GM12878 (cell line): Measurements from ENCODE around the gene NPLOC4. TPM values are rescaled to one million over a fixed set of nuclear protein-coding genes. Genes with fewer than 3 reads are reported as not detected.

Experiments used
- ATAC-seq: fragments of 200-7000 bp; cut with Tn5 transposase; 3 replicates; pipeline ENCODE4 v1.9.1; 2020; ENCODE audit warnings: mild to moderate bottlenecking, moderate library complexity
- BruUV-seq: library from RNA; stranded (reverse); fragments of 400-500 nt; replicated peaks from 2 replicates; lab custom pipeline; 2021; lab: Mats Ljungman, UMichigan
- CTCF ChIA-PET: fragments of 300-600 bp; sonication (Branson Sonifier 250); formaldehyde crosslinking; extraction: SDS; loops from one replicate; lab custom pipeline; 2021; ENCODE audit warnings: inconsistent platforms; lab: Yijun Ruan, JAX
- POLR2A ChIA-PET: fragments of 350-600 bp; formaldehyde crosslinking; extraction: SDS; loops from one replicate; lab custom pipeline; 2021; ENCODE audit warnings: inconsistent platforms; lab: Charles Lee
- RAD21 ChIA-PET: fragments of 300-600 bp; sonication (Branson Sonifier 250); formaldehyde crosslinking; loops from one replicate; lab custom pipeline; 2023; ENCODE audit warnings: antibody characterized with exemption; ENCODE audit not compliant: unreplicated experiment; lab: Charles Lee
- SMC1A ChIA-PET: fragments of 300-600 bp; sonication (Branson Sonifier 250); formaldehyde crosslinking; loops from one replicate; lab custom pipeline; 2023; ENCODE audit not compliant: unreplicated experiment, uncharacterized antibody; lab: Charles Lee
- DNase-seq: peaks from one replicate; pipeline ENCODE4 v3.0.0-alpha.2; 2011; ENCODE audit warnings: low read depth, low spot score
- FAIRE-seq: peaks from 3 replicates; lab custom pipeline; 2011; peaks lifted over from hg19 to GRCh38; lab: Jason Lieb, UNC
- H2AFZ ChIP-seq: 2 replicates; pipeline ENCODE4 v1.6.0; 2011; ENCODE audit warnings: low read depth, low read length, control low read depth; ENCODE audit not compliant: control insufficient read depth
- H3K27ac ChIP-seq: 2 replicates; pipeline ENCODE4 v1.5.1; 2011; ENCODE audit warnings: control low read depth; ENCODE audit not compliant: control insufficient read depth, insufficient read depth
- H3K27me3 ChIP-seq, 2 experiments: replicated peaks in 1 of 2; 2 replicates each; pipeline versions ENCODE4 v1.6.0 to v1.6.1; 2011; ENCODE audit warnings: low read length in 1 of 2; ENCODE audit not compliant: control insufficient read depth in 2 of 2, insufficient read depth in 2 of 2
- H3K36me3 ChIP-seq, 2 experiments: 2 replicates each; pipeline ENCODE4 v1.5.1; 2011; ENCODE audit warnings: low read length in 1 of 2; ENCODE audit not compliant: control insufficient read depth in 2 of 2, insufficient read depth in 2 of 2
- H3K4me1 ChIP-seq: 2 replicates; pipeline ENCODE4 v1.6.1; 2011; ENCODE audit warnings: mild to moderate bottlenecking, low read length, moderate library complexity, mixed read lengths; ENCODE audit not compliant: control insufficient read depth, insufficient read depth
- H3K4me2 ChIP-seq: 2 replicates; pipeline ENCODE4 v1.6.0; 2011; ENCODE audit warnings: control low read depth; ENCODE audit not compliant: control insufficient read depth, insufficient read depth
- H3K4me3 ChIP-seq: fragments of 200-600 bp; sonication (generic); 2 replicates; pipeline ENCODE4 v1.5.1; 2016
- H3K79me2 ChIP-seq: 2 replicates; pipeline ENCODE4 v1.6.0; 2011; ENCODE audit warnings: low read length; ENCODE audit not compliant: control insufficient read depth, insufficient read depth
- H3K9ac ChIP-seq: 2 replicates; pipeline ENCODE4 v1.8.0; 2011; ENCODE audit warnings: low read length, control low read depth, mixed read lengths; ENCODE audit not compliant: control insufficient read depth, insufficient read depth
- H3K9me3 ChIP-seq: replicated peaks from 3 replicates; pipeline ENCODE4 v1.5.1; 2011; ENCODE audit warnings: mild to moderate bottlenecking, low read length; ENCODE audit not compliant: control insufficient read depth, insufficient read depth
- H4K20me1 ChIP-seq: 2 replicates; pipeline ENCODE4 v1.6.0; 2011; ENCODE audit not compliant: control insufficient read depth, insufficient read depth
- CEBPB ChIP-seq, 2 experiments: fragments of 150-350 bp in 1 of 2; IDR thresholded peaks; 2 replicates each; pipeline ENCODE4 v1.6.1; 2012 to 2014; ENCODE audit warnings: low read depth in 2 of 2, low read length in 2 of 2, borderline replicate concordance in 1 of 2, inconsistent platforms in 1 of 2
- CEBPZ ChIP-seq: fragments of 150-350 bp; IDR thresholded peaks from 2 replicates; pipeline ENCODE4 v1.6.1; 2016; ENCODE audit warnings: low read depth, low read length
- EGR1 ChIP-seq, 2 experiments: IDR thresholded peaks; 1 replicate in 1 of 2; 2 replicates in 1 of 2; pipeline ENCODE4 v1.6.1; 2011 to 2012; ENCODE audit warnings: low read depth in 2 of 2, low read length in 2 of 2, borderline replicate concordance in 1 of 2, mild to moderate bottlenecking in 1 of 2, moderate library complexity in 1 of 2
- HDAC6 ChIP-seq: fragments of 200-600 bp; sonication (generic); IDR thresholded peaks from one replicate; pipeline ENCODE4 v1.8.0; 2017; ENCODE audit warnings: antibody characterized with exemption; ENCODE audit not compliant: unreplicated experiment
- IRF3 ChIP-seq: fragments of 450-650 bp; IDR thresholded peaks from 2 replicates; pipeline ENCODE4 v1.6.1; 2014; ENCODE audit warnings: mild to moderate bottlenecking
- JUNB ChIP-seq: IDR thresholded peaks from 2 replicates; pipeline ENCODE4 v1.6.1; 2016; ENCODE audit warnings: antibody characterized with exemption, mild to moderate bottlenecking
- KLF5 ChIP-seq: fragments of 450-650 bp; IDR thresholded peaks from 2 replicates; pipeline ENCODE4 v1.6.1; 2014; ENCODE audit warnings: mild to moderate bottlenecking; ENCODE audit not compliant: partially characterized antibody
- MYC ChIP-seq: IDR thresholded peaks from 2 replicates; pipeline ENCODE4 v1.6.1; 2011; ENCODE audit warnings: mild to moderate bottlenecking, low read length, moderate library complexity, inconsistent platforms; ENCODE audit not compliant: insufficient read depth, insufficient replicate concordance, insufficient read length, severe bottlenecking
- NFXL1 ChIP-seq: fragments of 450-650 bp; IDR thresholded peaks from 2 replicates; pipeline ENCODE4 v1.6.1; 2017; ENCODE audit warnings: antibody characterized with exemption, mild to moderate bottlenecking, borderline replicate concordance
- NR2C1 ChIP-seq: fragments of 450-650 bp; IDR thresholded peaks from 2 replicates; pipeline ENCODE4 v1.6.1; 2017; ENCODE audit warnings: antibody characterized with exemption, mild to moderate bottlenecking, moderate library complexity
- whole genome bisulfite sequencing: methylation state at CpG from one replicate; pipeline ENCODE4 v1.1.6; 2016; ENCODE audit warnings: low lambda C conversion rate; ENCODE audit not compliant: insufficient replicate concordance, insufficient coverage; ENCODE audit errors: missing lambda C conversion rate; 5-methylcytosine and 5-hydroxymethylcytosine counted together
- in situ Hi-C: fragments of 300-500 bp; cut with MboI; formaldehyde crosslinking; loops from 9 replicates; pipeline ENCODE4 v1.14.3; 2018; ENCODE audit warnings: mixed read lengths
- intact Hi-C: fragments of 100-400 bp; cut with micrococcal nuclease; formaldehyde crosslinking; loops from one replicate; pipeline ENCODE4 v1.14.2; 2022; ENCODE audit not compliant: unreplicated experiment
- polyA plus RNA-seq, 11 experiments: library from polyadenylated mRNA; depleted of rRNA in 4 of 11; unstranded in 6 of 11; stranded (reverse) in 5 of 11; fragments of >200 nt; fragmentation: Nextera tagmentation in 4 of 11; fragmentation: Illumina TruSeq in 1 of 11; extraction: Ambion mirVana in 4 of 11; extraction: Trizol in 1 of 11; gene quantifications; 1 replicate in 1 of 11; 2 replicates in 10 of 11; pipeline versions ENCODE4 v1.2.1 to v1.2.3, GENCODE V29; 2011 to 2016; ENCODE audit warnings: inconsistent platforms in 2 of 11, missing spikeins in 2 of 11, low read depth in 1 of 11
- total RNA-seq, 4 experiments: library from RNA; depleted of rRNA in 3 of 4; stranded (reverse); fragments of >200 nt in 3 of 4; fragmentation: Illumina TruSeq in 1 of 4; extraction: Trizol in 1 of 4; gene quantifications; 2 replicates each; pipeline versions ENCODE4 v1.2.1 to v1.2.3, GENCODE V29; 2013 to 2021

The NPLOC4 gene
- total and polyA plus RNA-seq, 10 of the 15 experiments (the other 5 are each of a cell fraction or from before 2014, with no cell fraction given) = 1.5 to 83.7 (median 45.8) TPM

DNA sequence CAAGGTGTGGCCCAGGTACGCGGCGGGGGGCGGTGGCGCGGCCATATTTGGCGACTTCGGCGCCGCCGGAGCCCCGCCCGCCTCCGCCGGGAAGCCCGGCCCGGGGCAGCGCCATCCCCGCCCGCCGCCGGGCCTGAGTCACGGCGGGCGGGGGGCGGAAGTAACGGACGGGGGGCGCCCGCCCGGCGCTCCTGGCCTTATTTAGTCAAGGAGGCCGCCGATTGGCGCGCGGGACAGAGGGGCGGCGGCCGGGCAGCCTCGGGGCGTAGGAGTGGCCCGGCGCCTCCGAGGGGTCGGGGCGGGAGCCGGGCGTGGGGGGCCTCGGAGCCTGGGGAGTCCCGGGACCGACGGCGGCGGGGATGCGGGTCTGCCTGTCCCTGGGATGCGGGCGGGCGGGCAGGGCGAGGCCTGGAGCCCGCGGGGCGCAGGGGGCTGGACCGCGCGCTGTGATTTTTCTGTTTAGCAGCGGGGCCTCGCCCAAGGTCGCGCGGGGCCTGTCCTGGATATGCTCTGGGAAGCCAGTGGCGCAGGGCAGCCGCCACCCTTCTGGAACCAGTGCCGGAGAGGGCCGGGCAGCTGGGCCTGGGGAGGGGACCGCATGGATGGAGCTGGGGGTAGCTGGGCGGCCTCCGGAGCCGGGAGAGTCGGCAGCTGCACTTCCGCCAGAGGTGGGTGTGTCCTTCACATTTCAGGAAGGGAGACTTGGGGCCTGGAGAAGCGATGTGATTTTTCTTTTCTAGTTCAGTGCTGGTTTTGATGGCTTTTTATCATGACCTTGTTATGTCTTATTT lies 122.0 kb downstream of the NPLOC4 start (continued):
- no peak for TF ChIP-seq CEBPZ
- TF ChIP-seq HDAC6 = no peak
- TF ChIP-seq JUNB = no peak
- no peak for TF ChIP-seq IRF3
- no peak for TF ChIP-seq CEBPB (IDR thresholded peaks at IDR 0.05; ENCODE audit: borderline replicate concordance in 1 of 2, low read depth in 2 of 2, low read length in 2 of 2)
- TF ChIP-seq NR2C1 = peak; percentile 68

DNA sequence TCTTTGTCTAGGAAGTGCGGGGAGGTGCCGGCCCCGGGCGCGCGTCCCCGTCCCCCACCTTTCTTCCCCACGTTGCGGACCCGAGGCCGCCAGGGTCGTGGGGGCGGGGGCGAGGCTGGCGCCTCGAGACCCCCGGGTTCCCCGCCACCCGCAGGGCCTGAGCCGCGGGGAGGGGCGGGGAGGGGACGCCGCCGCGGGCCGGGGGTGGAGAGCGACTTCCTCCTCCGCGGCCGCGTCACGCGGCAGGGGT lies 122.5 kb downstream of the NPLOC4 start:
- ChIA-PET SMC1A (no interaction called here), POLR2A (interaction anchor here (2.1 kb wide), 1 partner anchor 38 kb away, joined by 7 read pairs; the partner anchor contains the start of gene FAAP100)
- in situ Hi-C loops = no loop called here

More for the DNA sequence above, 122.5 kb downstream of the NPLOC4 start:
- BruUV-seq = no TSS peak
- Histone ChIP-seq H3K4me2 (peak overlapping the region; percentile 95), H2AFZ (no peak overlapping the region), H3K79me2 (peaks cover 90% of the 10 kb centered on the region), H3K4me3 (peak overlapping the region; percentile 87), H3K27me3 (no peaks in the 10 kb centered on the region), H3K27ac (peak overlapping the region; percentile 100), H3K9ac (peak overlapping the region; percentile 87), H4K20me1 (peaks cover 7% of the 10 kb centered on the region), H3K36me3 (peaks cover 18 to 22% of the 10 kb centered on the region in 2 experiments), H3K9me3 (no peaks in the 10 kb centered on the region; the same call in 2 of the 3 replicates), H3K4me1 (peaks cover 22% of the 10 kb centered on the region)
- WGBS = no CpG with 5 or more reads among the region's 34 CpGs
- DNase-seq (no peak), FAIRE-seq (no peak), ATAC-seq (no peak)
- TF ChIP-seq EGR1 (IDR thresholded peaks at IDR 0.05; ENCODE audit: borderline replicate concordance in 1 of 2, low read depth in 2 of 2, low read length in 2 of 2) (peak in 1 of 2 experiments; percentile 68; a peak in 1 of 3 replicates), KLF5 (no peak), NFXL1 (no peak), MYC (peak; percentile 5)
- intact Hi-C loops = loop anchor here (10.0 kb wide), 1 partner anchor 260 kb away; no protein-coding TSS in a partner anchor
- ChIA-PET RAD21 (no interaction called here), CTCF (no interaction called here)
